GM19023 (cell line): ENCODE results near the gene ITGA8.
A peak's percentile ranks its signal among the peaks of the same experiment; 100 is the strongest.
"Not testable (repeated sequence)": the region's sequence is repeated elsewhere in the genome, so short reads cannot be mapped to it uniquely, and the experiment has no call there.

Source experiments
- ATAC-seq: cut with Tn5 transposase; IDR thresholded peaks from one replicate; pipeline ENCODE4 v1.9.1; 2021; ENCODE audit warnings: mild to moderate bottlenecking, moderate library complexity; ENCODE audit not compliant: unreplicated experiment

ITGA8 gene

GRCh38 chr10:15719899-15720634, at the start of gene ITGA8:
TSS of gene ITGA8 (minus strand) at chr10:15719922. CDS start at chr10:15719771, 151 bp downstream.
- ATAC-seq, result no peak

- no peak for ATAC-seq
Observed at GRCh38 chr10:15764892-15765454, 45.3 kb upstream of the ITGA8 start.

- ATAC-seq, result no peak
Observed at GRCh38 chr10:15763006-15763405, 43.3 kb upstream of the ITGA8 start.

GRCh38 chr10:15762239-15762638, 42.5 kb upstream of the ITGA8 start:
- not testable (repeated sequence) for ATAC-seq

- ATAC-seq, result not testable (repeated sequence)
Observed at GRCh38 chr10:15761224-15761623, 41.5 kb upstream of the ITGA8 start.

GRCh38 chr10:15760681-15761080, 41.0 kb upstream of the ITGA8 start:
- no peak for ATAC-seq

- no peak for ATAC-seq
Observed at GRCh38 chr10:15759265-15759664, 39.5 kb upstream of the ITGA8 start.

GRCh38 chr10:15758618-15759017, 38.9 kb upstream of the ITGA8 start:
- no peak for ATAC-seq

GRCh38 chr10:15754937-15755336, 35.2 kb upstream of the ITGA8 start:
- ATAC-seq, result no peak

GRCh38 chr10:15751046-15751445, 31.3 kb upstream of the ITGA8 start:
- no peak for ATAC-seq

- no peak for ATAC-seq
Observed at GRCh38 chr10:15748126-15748525, 28.4 kb upstream of the ITGA8 start.

GRCh38 chr10:15747632-15748031, 27.9 kb upstream of the ITGA8 start:
- no peak for ATAC-seq

- ATAC-seq, result no peak
Observed at GRCh38 chr10:15745751-15746150, 26.0 kb upstream of the ITGA8 start.

GRCh38 chr10:15744217-15744865, 24.6 kb upstream of the ITGA8 start:
- peak; percentile 79 for ATAC-seq

- ATAC-seq, result no peak
Observed at GRCh38 chr10:15743443-15743842, 23.7 kb upstream of the ITGA8 start.

GRCh38 chr10:15742836-15743235, 23.1 kb upstream of the ITGA8 start:
- ATAC-seq, result no peak

- ATAC-seq, result no peak
Observed at GRCh38 chr10:15742102-15742501, 22.4 kb upstream of the ITGA8 start.

- ATAC-seq, result no peak
Observed at GRCh38 chr10:15741581-15741980, 21.9 kb upstream of the ITGA8 start.

- ATAC-seq, result no peak
Observed at GRCh38 chr10:15740261-15740660, 20.5 kb upstream of the ITGA8 start.

- ATAC-seq, result no peak
Observed at GRCh38 chr10:15739254-15739970, 19.7 kb upstream of the ITGA8 start.

- ATAC-seq, result no peak
Observed at GRCh38 chr10:15738270-15738925, 18.7 kb upstream of the ITGA8 start.
